Effector memory CD4-positive, alpha-beta T cell (primary cell): ENCODE measurements around the gene ABCG1.

Experiments
- DNase-seq, 3 donors: peaks; one replicate each; pipeline ENCODE4 v3.0.0-alpha.2; 2020
- H3K27ac ChIP-seq: 2 replicates; pipeline ENCODE4 v1.7.0; 2013; ENCODE audit warnings: mild to moderate bottlenecking, low read length, moderate library complexity; ENCODE audit not compliant: insufficient read depth, poor library complexity, severe bottlenecking
- H3K27me3 ChIP-seq: replicated peaks from 2 replicates; pipeline ENCODE4 v1.7.0; 2013; ENCODE audit warnings: mild to moderate bottlenecking, low read length; ENCODE audit not compliant: insufficient read depth, control insufficient read depth, poor library complexity, severe bottlenecking
- H3K36me3 ChIP-seq: 2 replicates; pipeline ENCODE4 v1.7.0; 2013; ENCODE audit warnings: mild to moderate bottlenecking, low read length, moderate library complexity; ENCODE audit not compliant: control insufficient read depth, insufficient read depth
- H3K4me1 ChIP-seq: 2 replicates; pipeline ENCODE4 v1.7.0; 2013; ENCODE audit warnings: low read length, mild to moderate bottlenecking; ENCODE audit not compliant: control insufficient read depth, insufficient read depth, poor library complexity, severe bottlenecking
- H3K4me3 ChIP-seq: 2 replicates; pipeline ENCODE4 v1.7.0; 2013; ENCODE audit warnings: low read length, low read depth, mild to moderate bottlenecking; ENCODE audit not compliant: insufficient read depth, poor library complexity, severe bottlenecking
- H3K9me3 ChIP-seq: 2 replicates; pipeline ENCODE4 v1.7.0; 2013; ENCODE audit warnings: mild to moderate bottlenecking, low read length, moderate library complexity; ENCODE audit not compliant: control insufficient read depth

ABCG1 gene

DNA sequence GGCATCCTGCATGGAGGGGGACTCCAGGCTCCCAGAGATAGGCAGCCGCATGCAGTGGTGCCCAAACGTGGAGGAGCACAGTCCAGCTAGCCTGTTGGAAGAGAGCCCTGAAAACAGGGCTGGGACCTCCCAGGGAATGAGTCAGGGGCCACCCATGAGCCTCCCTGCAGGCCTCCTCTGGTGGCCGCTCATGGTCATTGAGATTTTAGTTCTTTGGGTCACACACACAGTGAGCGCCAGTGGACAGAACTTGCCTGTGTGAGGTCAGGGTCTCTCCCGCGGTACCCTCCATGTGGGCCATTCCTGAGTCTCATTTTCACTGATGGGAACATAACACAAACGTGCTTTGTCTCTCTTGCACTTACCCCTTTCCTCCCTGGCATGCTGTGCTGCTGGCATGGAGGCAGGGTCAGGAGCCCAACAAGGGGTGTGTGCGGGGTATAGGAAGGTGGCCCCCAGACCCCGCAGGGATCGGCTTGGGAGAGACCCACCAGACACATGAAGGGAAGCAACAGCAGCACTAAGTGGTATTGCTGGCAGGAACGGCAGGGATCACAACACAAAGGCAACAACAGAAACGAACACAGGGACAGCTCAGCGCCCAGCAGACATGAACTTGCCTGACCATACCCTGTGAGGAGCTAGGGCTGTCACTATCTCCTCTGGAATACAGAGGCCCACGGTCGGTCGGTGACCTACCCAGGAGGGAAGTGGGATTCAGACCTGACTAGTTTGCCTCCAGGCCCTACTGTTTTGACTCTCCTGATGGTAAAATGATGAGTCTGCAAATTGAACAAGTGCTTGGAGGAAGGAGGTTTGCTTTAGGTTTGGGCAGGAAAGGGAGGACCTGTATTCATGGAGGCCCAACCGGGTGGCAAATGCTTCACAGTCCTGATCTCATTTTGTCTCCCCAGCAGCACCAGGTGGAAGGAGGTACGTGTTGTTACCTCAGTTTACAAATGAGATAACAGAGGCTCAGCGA, 31.8 kb downstream of the ABCG1 start:
- Histone ChIP-seq H3K4me1 (no peaks in the 10 kb centered on the region), H3K36me3 (no peaks in the 10 kb centered on the region), H3K27me3 (no peaks in the 10 kb centered on the region), H3K9me3 (no peaks in the 10 kb centered on the region), H3K27ac (no peak overlapping the region), H3K4me3 (no peak overlapping the region)
- no peak for DNase-seq

DNA sequence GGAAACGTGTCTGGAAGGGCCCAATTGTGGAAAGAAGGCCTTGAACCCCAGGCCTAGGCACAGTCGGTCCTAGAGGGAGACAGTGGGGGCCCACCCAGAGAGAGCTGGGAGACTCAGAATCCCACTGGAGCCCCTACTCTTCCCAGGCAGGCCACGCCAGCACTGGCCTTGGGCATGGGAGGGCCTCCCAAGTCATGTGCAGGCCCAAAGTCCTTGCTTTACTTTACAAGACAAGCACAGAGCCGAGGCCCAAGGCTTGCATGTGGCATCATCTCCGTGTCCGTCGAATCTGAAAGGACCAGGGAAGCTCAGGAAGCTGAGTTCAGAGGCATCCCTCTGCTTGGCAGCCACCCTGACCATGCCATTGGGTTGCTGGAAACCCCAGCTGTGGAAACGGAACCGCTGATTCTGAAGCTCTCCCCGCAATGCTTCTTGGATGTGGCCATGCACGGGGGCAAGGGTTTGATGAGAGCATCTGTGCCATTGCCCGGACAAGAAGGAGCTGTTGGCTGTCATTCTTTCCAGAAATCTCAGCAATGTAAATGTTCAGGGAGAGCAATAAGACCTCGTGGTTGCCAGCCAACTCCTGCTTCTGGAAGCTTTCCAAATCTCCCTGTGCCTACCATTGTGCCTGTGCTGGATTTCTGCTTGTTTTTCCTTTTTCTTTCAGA, 32.8 kb downstream of the ABCG1 start:
- DNase-seq: no peak
- H3K4me1 ChIP-seq: no peaks in the 10 kb centered on the region
- no peaks in the 10 kb centered on the region for H3K36me3 ChIP-seq
- H3K27me3 ChIP-seq: no peaks in the 10 kb centered on the region
- no peaks in the 10 kb centered on the region for H3K9me3 ChIP-seq
- no peak overlapping the region for H3K27ac ChIP-seq
- H3K4me3 ChIP-seq: no peak overlapping the region

DNA sequence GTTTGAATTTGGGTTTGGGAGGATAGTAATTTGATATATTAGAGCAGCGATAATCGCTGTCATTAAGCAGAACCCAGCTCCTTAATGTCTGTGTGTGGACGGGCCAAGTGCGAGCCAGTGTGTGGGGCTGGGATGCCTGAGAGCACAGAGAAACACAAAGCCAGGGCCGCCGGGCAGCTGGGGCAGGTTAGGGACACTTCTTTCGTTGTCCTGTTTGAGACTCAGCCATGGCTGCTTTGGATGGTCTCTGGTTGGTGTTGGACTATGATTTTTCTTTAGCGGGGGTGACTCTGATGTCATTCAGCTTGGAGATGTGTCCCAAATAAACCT, 33.4 kb downstream of the ABCG1 start:
- Histone ChIP-seq H3K4me3 (no peak overlapping the region), H3K4me1 (no peaks in the 10 kb centered on the region), H3K9me3 (no peaks in the 10 kb centered on the region), H3K27me3 (no peaks in the 10 kb centered on the region), H3K27ac (no peak overlapping the region), H3K36me3 (no peaks in the 10 kb centered on the region)
- DNase-seq: no peak

DNA sequence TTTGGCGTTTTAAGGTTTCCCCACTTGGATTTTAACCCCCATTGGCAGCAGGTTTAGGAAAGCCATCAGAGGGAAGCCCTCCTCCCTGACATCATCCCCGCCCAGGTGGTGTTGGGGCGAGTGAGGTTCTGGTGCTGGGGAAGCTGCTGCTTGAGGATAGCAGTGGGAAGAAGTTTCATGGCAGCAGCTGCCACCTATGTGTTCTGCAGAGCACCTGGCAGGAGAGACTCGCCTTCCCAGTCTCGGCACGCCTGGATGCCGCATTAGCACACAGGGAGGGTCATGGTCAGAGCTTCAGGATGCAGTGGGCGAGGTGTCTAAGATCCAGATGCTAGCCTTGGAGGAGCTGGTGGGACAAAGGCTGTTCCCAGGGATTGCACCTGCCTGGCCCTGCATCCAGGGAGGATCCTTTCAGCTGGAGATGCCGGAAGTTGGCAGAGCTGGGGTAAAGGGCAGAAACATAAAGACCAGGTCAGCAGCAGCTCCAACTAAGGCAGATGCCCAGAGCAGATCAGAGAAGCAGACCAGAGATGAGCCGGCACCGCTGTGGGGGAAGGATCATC, 33.9 kb downstream of the ABCG1 start:
- no peaks in the 10 kb centered on the region for H3K27me3 ChIP-seq
- no peaks in the 10 kb centered on the region for H3K9me3 ChIP-seq
- no peak overlapping the region for H3K4me3 ChIP-seq
- H3K4me1 ChIP-seq: no peaks in the 10 kb centered on the region
- H3K36me3 ChIP-seq: no peaks in the 10 kb centered on the region
- DNase-seq: no peak
- no peak overlapping the region for H3K27ac ChIP-seq

DNA sequence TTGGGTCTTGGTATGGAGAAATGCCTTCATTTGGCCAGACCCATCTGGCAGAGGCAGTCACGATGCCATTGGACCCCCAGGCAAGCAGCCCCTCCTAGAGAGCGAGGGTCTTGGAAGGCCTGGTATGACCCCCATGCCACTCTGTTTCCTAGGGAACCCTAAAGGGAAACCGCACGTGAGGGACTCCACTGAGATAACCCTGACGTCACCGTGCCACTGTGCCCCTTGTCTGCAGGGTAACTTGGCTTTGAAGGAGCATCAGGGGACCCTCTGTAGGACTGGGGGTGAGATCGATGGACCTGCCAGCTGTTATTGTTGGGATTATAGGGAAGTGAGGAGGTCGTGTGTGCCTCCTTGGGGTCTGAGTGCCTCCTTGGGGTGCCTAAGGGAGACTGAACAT, 34.5 kb downstream of the ABCG1 start:
- Histone ChIP-seq H3K27ac (no peak overlapping the region), H3K4me1 (peaks cover 4% of the 10 kb centered on the region), H3K4me3 (no peak overlapping the region), H3K27me3 (no peaks in the 10 kb centered on the region), H3K9me3 (no peaks in the 10 kb centered on the region), H3K36me3 (no peaks in the 10 kb centered on the region)
- DNase-seq: no peak

DNA sequence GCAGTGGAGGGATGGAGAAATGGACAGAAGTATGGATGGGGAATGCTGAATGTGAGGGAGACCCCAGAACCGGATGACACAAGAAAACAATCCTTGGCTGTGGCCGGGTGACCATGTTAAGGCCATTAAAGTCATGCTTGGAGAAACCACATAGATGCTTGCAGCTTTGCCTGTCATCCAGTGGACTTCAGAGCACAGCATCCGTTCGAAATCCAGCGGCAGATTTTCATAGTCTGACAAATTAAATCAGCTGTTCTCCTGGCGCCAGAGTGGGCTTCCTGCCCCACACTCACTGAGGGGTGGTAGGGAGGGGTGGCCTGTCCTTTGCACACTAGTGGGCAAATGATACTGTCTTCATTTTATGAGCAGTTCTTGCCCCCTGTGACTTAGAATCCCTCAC, 35.1 kb downstream of the ABCG1 start:
- Histone ChIP-seq H3K9me3 (no peaks in the 10 kb centered on the region), H3K36me3 (no peaks in the 10 kb centered on the region), H3K27ac (no peak overlapping the region), H3K4me3 (no peak overlapping the region), H3K4me1 (peaks cover 5% of the 10 kb centered on the region), H3K27me3 (no peaks in the 10 kb centered on the region)
- no peak for DNase-seq

DNA sequence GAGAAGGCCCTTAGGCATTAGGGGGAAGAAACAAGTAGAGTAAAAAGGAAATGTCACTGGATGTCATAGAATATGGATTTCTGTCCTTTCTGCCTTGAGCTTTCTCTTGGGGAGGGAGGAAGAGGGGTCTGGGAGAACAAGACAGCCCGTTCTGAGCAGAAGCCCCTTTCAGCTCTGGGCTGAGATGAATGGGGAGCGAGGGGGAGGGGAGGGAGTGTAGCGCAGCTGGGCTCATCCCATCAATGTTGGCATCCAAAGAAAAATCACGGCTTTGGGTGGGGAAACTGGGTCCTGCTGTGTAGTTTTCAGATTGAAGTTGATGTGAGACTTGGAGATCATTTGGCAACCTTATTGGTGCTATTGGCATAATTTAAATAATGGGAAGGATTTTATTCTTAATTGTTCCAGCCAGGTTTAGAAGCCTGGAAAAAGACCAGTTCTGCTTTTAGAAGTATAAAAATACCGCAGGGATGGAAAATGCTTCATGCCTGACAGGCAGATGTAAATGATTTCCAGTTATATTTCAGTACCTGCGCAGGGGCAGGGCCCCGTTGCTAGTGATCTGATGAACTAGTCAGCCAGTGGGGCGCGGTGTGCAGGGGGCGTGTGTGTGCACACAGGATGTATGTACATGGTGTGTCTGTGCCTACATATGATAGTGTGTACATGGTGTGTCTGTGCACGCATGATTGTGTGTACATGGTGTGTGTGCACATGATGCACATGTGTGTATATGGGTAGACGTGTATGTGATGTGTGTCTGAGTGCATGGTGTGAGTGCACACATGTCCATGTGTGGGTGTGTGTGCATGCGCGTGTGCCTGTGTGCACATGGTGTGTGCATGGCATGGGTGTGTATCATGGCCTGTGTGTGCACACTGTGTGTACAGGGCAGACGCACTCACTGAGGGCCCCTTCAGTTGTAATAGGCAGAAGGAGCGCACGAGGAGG, 36.0 kb downstream of the ABCG1 start:
- no peak overlapping the region for H3K4me3 ChIP-seq
- H3K27me3 ChIP-seq: no peaks in the 10 kb centered on the region
- no peaks in the 10 kb centered on the region for H3K36me3 ChIP-seq
- peaks cover 5% of the 10 kb centered on the region for H3K4me1 ChIP-seq
- H3K9me3 ChIP-seq: no peaks in the 10 kb centered on the region
- DNase-seq: no peak
- no peak overlapping the region for H3K27ac ChIP-seq

DNA sequence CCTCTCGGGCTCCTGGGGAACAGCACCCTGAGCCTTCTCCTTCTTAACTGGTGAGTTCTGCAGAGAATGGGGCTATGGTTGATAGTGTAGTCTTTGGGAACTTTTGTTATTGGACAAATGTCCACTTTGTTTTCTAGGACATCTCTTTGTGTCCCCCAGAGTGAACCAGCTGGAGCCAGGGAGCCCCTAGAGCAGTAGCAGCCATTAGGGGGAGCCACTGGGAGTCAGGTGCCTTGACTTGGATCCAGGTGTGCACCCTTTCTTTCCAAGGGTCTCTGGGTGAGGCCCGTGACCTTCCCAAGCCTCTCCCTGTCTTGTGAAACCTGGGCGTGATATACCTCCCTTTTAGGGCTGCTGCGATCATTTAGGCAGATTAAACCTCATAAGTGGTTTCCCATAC, 36.9 kb downstream of the ABCG1 start:
- Histone ChIP-seq H3K36me3 (no peaks in the 10 kb centered on the region), H3K4me3 (no peak overlapping the region), H3K9me3 (no peaks in the 10 kb centered on the region), H3K4me1 (peaks cover 5% of the 10 kb centered on the region), H3K27me3 (no peaks in the 10 kb centered on the region), H3K27ac (no peak overlapping the region)
- no peak for DNase-seq

DNA sequence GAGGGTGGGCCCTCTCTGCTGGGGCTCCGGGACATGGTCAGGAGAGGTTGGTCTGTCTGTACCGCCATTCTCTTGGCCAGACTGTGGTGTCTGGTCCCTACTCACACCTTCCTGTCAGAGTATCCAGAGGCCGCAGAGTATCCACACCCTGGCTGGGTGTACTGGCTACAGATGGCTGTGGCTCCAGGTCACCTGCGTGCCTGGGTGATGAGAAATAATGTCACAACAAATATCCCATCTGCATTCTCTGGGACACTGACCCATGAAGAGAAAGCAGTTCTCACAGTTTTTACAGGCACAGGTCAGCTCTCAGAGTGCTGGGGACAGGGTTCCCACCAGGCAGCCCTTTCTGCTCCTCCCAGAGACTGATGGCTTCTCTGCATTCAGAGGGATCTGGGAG, 37.4 kb downstream of the ABCG1 start:
- no peaks in the 10 kb centered on the region for H3K27me3 ChIP-seq
- peaks cover 5% of the 10 kb centered on the region for H3K4me1 ChIP-seq
- no peaks in the 10 kb centered on the region for H3K36me3 ChIP-seq

More for the DNA sequence above, 37.4 kb downstream of the ABCG1 start:
- Histone ChIP-seq H3K27ac (no peak overlapping the region), H3K9me3 (no peaks in the 10 kb centered on the region), H3K4me3 (no peak overlapping the region)
- DNase-seq: no peak
